Liver (tissue), 9 donors: ENCODE results near the gene NEK6. TPM values are rescaled to one million over a fixed set of nuclear protein-coding genes. Genes with fewer than 3 reads are reported as not detected.
A peak's percentile ranks its signal among the peaks of the same experiment; 100 is the strongest.

ENCODE experiments used
- DNase-seq: peaks from one replicate; pipeline ENCODE4 v3.0.0-alpha.2; 2017; ENCODE audit warnings: low spot score
- H3K27ac ChIP-seq, 2 donors: one replicate each; pipeline ENCODE4 v1.7.0; 2013; ENCODE audit warnings: inconsistent platforms in 2 of 2, low read length in 2 of 2, control low read depth in 1 of 2, low read depth in 1 of 2, mild to moderate bottlenecking in 1 of 2
- H3K27me3 ChIP-seq, 4 donors: one replicate each; pipeline versions ENCODE4 v1.6.1 to v1.7.0; 2013; ENCODE audit warnings: low read length in 3 of 4, inconsistent platforms in 1 of 4, mild to moderate bottlenecking in 1 of 4, moderate library complexity in 1 of 4; ENCODE audit not compliant: control insufficient read depth in 4 of 4, insufficient read depth in 4 of 4
- H3K36me3 ChIP-seq, 4 donors: one replicate each; pipeline versions ENCODE4 v1.6.1 to v1.7.0; 2013; ENCODE audit warnings: low read length in 3 of 4, mild to moderate bottlenecking in 3 of 4, low read depth in 1 of 4, moderate library complexity in 1 of 4; ENCODE audit not compliant: control insufficient read depth in 4 of 4, insufficient read depth in 3 of 4
- H3K4me1 ChIP-seq, 4 donors: one replicate each; pipeline versions ENCODE4 v1.6.1 to v1.7.0; 2013; ENCODE audit warnings: low read length in 3 of 4, mild to moderate bottlenecking in 3 of 4, moderate library complexity in 1 of 4; ENCODE audit not compliant: control insufficient read depth in 4 of 4, insufficient read depth in 4 of 4
- H3K4me3 ChIP-seq, 3 donors: one replicate each; pipeline versions ENCODE4 v1.6.1 to v1.7.0; 2013; ENCODE audit warnings: low read length in 3 of 3, control low read depth in 1 of 3, low read depth in 1 of 3, mild to moderate bottlenecking in 1 of 3
- H3K9ac ChIP-seq, 2 donors: one replicate each; pipeline ENCODE4 v1.7.0; 2013; ENCODE audit warnings: low read length in 2 of 2, mild to moderate bottlenecking in 2 of 2, moderate library complexity in 2 of 2, control low read depth in 1 of 2, low read depth in 1 of 2
- H3K9me3 ChIP-seq, 4 donors: one replicate each; pipeline versions ENCODE4 v1.6.1 to v1.7.0; 2013; ENCODE audit warnings: low read length in 3 of 4; ENCODE audit not compliant: control insufficient read depth in 4 of 4
- FOXA2 ChIP-seq: IDR thresholded peaks from 2 replicates; pipeline ENCODE4 v1.6.1; 2016; ENCODE audit warnings: antibody characterized with exemption
- GABPA ChIP-seq, 2 donors: IDR thresholded peaks in 1 of 2; conservative IDR thresholded peaks in 1 of 2; 2 replicates each; pipeline ENCODE4 v1.6.1; 2016; ENCODE audit warnings: antibody characterized with exemption in 2 of 2, mild to moderate bottlenecking in 1 of 2, moderate library complexity in 1 of 2
- HNF4A ChIP-seq, 2 donors: conservative IDR thresholded peaks; 2 replicates each; pipeline ENCODE4 v1.6.1; 2016; ENCODE audit warnings: antibody characterized with exemption in 2 of 2, mild to moderate bottlenecking in 2 of 2
- HNF4G ChIP-seq: IDR thresholded peaks from 2 replicates; pipeline ENCODE4 v1.6.1; 2016; ENCODE audit warnings: antibody characterized with exemption
- JUND ChIP-seq, 2 donors: IDR thresholded peaks; 2 replicates each; pipeline ENCODE4 v1.6.1; 2016; ENCODE audit warnings: antibody characterized with exemption in 2 of 2
- RAD21 ChIP-seq, 2 donors: IDR thresholded peaks; 2 replicates each; pipeline ENCODE4 v1.6.1; 2016; ENCODE audit warnings: antibody characterized with exemption in 2 of 2, mild to moderate bottlenecking in 2 of 2
- RXRA ChIP-seq, 2 donors: IDR thresholded peaks; 2 replicates each; pipeline ENCODE4 v1.6.1; 2017 to 2018; ENCODE audit warnings: antibody characterized with exemption in 2 of 2, mild to moderate bottlenecking in 1 of 2
- TAF1 ChIP-seq: conservative IDR thresholded peaks from 2 replicates; pipeline ENCODE4 v1.6.1; 2016; ENCODE audit warnings: antibody characterized with exemption, mild to moderate bottlenecking
- WGBS: extraction: QIAGEN DNeasy Blood & Tissue Kit; methylation state at CpG from one replicate; pipeline ENCODE4 v1.1.7; 2013; 5-methylcytosine and 5-hydroxymethylcytosine counted together
- polyA plus RNA-seq, 2 donors: library from polyadenylated mRNA; stranded (reverse) in 1 of 2; unstranded in 1 of 2; fragments of 200-250 nt in 1 of 2; fragments of >200 nt in 1 of 2; fragmentation: Nextera tagmentation in 1 of 2; extraction: Ambion mirVana in 1 of 2; gene quantifications; one replicate each; pipeline versions ENCODE4 v1.2.1 to v1.2.3, GENCODE V29; 2013 to 2015
- total RNA-seq, 2 donors: library from RNA; depleted of rRNA; stranded (reverse); fragments of >200 nt; gene quantifications; one replicate each; pipeline ENCODE4 v1.2.3, GENCODE V29; 2014
- TF ChIP-seq, protein P1 (sequence below): IDR thresholded peaks from 2 replicates; pipeline ENCODE4 v1.6.1; 2016; ENCODE audit warnings: antibody characterized with exemption, mild to moderate bottlenecking
- TF ChIP-seq, protein P2 (sequence below): IDR thresholded peaks from 2 replicates; pipeline ENCODE4 v1.6.1; 2016; ENCODE audit warnings: antibody characterized with exemption
- TF ChIP-seq, protein P3 (sequence below): IDR thresholded peaks from 2 replicates; pipeline ENCODE4 v1.6.1; 2016; ENCODE audit warnings: antibody characterized with exemption
- TF ChIP-seq, protein P4 (sequence below): IDR thresholded peaks from 2 replicates; pipeline ENCODE4 v1.6.1; 2016; ENCODE audit warnings: antibody characterized with exemption
- TF ChIP-seq, protein P5 (sequence below): fragments of 150-350 bp; IDR thresholded peaks from 2 replicates; pipeline ENCODE4 v1.5.1; 2017; ENCODE audit warnings: improper control_type of control experiment, low read depth, low read length; ENCODE audit not compliant: missing input control
- donor health status: healthy.
- donor health status: healthy.
- donor health status: healthy.
- donor health status: healthy.
- donor health status: healthy.

NEK6 gene
- total and polyA plus RNA-seq, 4 donors = 32.5 to 49.7 (median 42.5) TPM

DNA sequence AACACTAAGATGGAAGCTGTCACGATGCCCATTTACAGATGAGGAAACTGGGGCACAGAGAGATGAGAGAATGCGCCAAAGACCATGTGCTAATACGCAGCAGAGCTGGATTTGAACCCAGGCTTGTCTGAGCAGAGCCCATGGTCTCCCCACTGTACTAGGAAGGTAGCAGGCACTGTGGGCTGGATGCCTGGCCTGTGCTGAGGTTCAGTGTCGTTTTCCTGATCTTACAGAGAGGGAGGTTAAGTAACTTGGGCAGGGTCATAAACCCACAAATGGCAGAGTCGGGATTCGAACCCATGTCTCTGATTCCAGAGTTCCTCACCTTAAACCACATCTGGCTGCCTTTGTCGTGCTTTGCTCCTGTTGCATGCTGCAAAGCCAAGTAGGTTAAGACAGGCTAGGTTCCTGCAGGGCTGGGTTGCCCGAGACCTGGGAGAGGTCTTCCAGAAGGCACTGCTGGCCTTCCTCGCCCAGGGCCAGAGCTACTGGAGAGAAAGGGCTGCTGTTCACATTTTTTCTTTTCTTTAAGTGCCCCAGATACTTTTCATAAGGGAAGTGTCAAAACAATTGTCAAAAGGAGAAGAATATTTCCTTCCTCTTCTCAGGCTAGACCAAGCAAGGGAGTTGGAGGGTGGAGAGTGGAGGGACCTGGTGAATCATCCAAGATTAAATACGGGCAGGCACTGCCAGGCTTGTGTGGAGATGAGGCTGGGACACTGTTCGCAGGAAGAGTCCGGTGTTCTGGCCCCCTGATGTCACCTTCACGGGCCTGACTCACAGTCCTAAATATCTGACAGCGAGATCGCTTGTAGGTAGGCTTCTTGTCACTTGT lies 3.2 kb downstream of the NEK6 start:
- no peak for DNase-seq
- H3K36me3 ChIP-seq = no peaks in the 10 kb centered on the region
- no peak overlapping the region for H3K4me3 ChIP-seq
- no peaks in the 10 kb centered on the region for H3K9me3 ChIP-seq
- TF ChIP-seq HNF4A (conservative IDR thresholded peaks at IDR 0.05) (peak in 1 of 2 donors; percentile 10), FOXA2 (no peak), JUND (IDR thresholded peaks at IDR 0.05) (peak in 1 of 2 donors; percentile 61), RAD21 (IDR thresholded peaks at IDR 0.05) (peak in 1 of 2 donors; percentile 31)
- TF ChIP-seq, protein P1, sequence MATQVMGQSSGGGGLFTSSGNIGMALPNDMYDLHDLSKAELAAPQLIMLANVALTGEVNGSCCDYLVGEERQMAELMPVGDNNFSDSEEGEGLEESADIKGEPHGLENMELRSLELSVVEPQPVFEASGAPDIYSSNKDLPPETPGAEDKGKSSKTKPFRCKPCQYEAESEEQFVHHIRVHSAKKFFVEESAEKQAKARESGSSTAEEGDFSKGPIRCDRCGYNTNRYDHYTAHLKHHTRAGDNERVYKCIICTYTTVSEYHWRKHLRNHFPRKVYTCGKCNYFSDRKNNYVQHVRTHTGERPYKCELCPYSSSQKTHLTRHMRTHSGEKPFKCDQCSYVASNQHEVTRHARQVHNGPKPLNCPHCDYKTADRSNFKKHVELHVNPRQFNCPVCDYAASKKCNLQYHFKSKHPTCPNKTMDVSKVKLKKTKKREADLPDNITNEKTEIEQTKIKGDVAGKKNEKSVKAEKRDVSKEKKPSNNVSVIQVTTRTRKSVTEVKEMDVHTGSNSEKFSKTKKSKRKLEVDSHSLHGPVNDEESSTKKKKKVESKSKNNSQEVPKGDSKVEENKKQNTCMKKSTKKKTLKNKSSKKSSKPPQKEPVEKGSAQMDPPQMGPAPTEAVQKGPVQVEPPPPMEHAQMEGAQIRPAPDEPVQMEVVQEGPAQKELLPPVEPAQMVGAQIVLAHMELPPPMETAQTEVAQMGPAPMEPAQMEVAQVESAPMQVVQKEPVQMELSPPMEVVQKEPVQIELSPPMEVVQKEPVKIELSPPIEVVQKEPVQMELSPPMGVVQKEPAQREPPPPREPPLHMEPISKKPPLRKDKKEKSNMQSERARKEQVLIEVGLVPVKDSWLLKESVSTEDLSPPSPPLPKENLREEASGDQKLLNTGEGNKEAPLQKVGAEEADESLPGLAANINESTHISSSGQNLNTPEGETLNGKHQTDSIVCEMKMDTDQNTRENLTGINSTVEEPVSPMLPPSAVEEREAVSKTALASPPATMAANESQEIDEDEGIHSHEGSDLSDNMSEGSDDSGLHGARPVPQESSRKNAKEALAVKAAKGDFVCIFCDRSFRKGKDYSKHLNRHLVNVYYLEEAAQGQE = no peak
- TF ChIP-seq, protein P2, sequence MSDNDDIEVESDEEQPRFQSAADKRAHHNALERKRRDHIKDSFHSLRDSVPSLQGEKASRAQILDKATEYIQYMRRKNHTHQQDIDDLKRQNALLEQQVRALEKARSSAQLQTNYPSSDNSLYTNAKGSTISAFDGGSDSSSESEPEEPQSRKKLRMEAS = peak; percentile 30
- H3K4me1 ChIP-seq = peaks cover 17 to 54% (median 32%) of the 10 kb centered on the region in 4 donors
- peak overlapping the region; percentile 67 to 73 for H3K9ac ChIP-seq
- H3K27me3 ChIP-seq = no peaks in the 10 kb centered on the region
- peak overlapping the region; percentile 97 to 98 for H3K27ac ChIP-seq
- WGBS = 48% methylated on average over 15 of the region's 15 CpGs

DNA sequence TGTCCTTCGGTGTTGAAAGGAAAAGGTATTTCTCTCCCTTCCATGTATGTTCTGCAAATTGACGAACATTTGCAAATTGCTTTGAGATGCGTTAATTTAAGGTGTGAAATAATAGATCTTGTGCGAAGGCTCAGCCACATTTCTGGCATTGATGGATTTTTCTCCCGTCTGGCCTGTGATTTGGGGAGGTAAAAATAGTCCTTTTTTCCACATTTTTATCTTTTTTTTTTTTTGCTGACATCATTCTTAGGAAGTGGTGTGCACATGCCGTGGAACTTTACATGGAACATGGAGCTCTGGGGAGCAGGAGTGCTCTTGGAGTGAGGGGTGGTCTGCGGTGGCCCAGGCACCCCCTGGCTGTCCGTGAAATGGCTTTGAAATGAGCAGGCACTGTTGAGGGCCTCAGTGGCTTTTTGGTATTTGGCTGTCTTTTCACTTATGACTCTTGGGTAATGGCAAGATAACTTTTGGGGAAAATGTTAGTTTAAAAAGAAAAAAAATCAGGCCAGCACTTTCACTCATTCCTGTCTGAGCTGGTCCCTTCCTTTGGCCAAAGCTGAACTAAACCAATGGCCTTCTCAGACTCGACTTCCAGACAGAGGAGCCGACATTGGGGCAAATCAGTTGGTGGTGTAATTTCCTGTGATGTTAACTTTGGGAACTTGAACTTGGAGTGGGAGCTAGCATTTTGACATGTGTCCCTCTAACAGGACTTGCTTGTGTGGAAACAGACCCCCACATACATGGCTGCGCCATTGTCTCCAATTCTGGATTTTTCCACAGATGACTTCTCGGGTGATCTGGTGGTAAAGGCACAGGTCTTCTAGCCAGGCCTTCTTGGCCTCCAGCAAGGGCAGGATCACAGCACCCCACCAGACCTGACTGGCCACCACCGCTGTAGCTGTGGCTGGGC lies 4.2 kb downstream of the NEK6 start:
- Histone ChIP-seq H3K27me3 (no peaks in the 10 kb centered on the region), H3K4me1 (peaks cover 21 to 64% (median 43%) of the 10 kb centered on the region in 4 donors), H3K9me3 (no peaks in the 10 kb centered on the region), H3K9ac (peak overlapping the region; percentile 67 to 73), H3K4me3 (peak overlapping the region in 1 of 3 donors; percentile 3), H3K27ac (peak overlapping the region; percentile 97 to 98), H3K36me3 (no peaks in the 10 kb centered on the region)
- TF ChIP-seq TAF1 (no peak), HNF4A (conservative IDR thresholded peaks at IDR 0.05) (no peak), GABPA (IDR thresholded peaks at IDR 0.05 in 1 of 2, conservative IDR thresholded peaks at IDR 0.05 in 1 of 2) (no peak), HNF4G (no peak), RXRA (IDR thresholded peaks at IDR 0.05) (no peak)
- TF ChIP-seq, protein P3, sequence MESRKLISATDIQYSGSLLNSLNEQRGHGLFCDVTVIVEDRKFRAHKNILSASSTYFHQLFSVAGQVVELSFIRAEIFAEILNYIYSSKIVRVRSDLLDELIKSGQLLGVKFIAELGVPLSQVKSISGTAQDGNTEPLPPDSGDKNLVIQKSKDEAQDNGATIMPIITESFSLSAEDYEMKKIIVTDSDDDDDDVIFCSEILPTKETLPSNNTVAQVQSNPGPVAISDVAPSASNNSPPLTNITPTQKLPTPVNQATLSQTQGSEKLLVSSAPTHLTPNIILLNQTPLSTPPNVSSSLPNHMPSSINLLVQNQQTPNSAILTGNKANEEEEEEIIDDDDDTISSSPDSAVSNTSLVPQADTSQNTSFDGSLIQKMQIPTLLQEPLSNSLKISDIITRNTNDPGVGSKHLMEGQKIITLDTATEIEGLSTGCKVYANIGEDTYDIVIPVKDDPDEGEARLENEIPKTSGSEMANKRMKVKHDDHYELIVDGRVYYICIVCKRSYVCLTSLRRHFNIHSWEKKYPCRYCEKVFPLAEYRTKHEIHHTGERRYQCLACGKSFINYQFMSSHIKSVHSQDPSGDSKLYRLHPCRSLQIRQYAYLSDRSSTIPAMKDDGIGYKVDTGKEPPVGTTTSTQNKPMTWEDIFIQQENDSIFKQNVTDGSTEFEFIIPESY = no peak
- TF ChIP-seq, protein P2 = no peak
- TF ChIP-seq, protein P4, sequence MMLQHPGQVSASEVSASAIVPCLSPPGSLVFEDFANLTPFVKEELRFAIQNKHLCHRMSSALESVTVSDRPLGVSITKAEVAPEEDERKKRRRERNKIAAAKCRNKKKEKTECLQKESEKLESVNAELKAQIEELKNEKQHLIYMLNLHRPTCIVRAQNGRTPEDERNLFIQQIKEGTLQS = no peak
- TF ChIP-seq, protein P5, sequence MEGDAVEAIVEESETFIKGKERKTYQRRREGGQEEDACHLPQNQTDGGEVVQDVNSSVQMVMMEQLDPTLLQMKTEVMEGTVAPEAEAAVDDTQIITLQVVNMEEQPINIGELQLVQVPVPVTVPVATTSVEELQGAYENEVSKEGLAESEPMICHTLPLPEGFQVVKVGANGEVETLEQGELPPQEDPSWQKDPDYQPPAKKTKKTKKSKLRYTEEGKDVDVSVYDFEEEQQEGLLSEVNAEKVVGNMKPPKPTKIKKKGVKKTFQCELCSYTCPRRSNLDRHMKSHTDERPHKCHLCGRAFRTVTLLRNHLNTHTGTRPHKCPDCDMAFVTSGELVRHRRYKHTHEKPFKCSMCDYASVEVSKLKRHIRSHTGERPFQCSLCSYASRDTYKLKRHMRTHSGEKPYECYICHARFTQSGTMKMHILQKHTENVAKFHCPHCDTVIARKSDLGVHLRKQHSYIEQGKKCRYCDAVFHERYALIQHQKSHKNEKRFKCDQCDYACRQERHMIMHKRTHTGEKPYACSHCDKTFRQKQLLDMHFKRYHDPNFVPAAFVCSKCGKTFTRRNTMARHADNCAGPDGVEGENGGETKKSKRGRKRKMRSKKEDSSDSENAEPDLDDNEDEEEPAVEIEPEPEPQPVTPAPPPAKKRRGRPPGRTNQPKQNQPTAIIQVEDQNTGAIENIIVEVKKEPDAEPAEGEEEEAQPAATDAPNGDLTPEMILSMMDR = no peak
- DNase-seq = no peak
- WGBS = 78% methylated on average over 13 of the region's 13 CpGs
